ENCODE data around the gene DLEC1.

The DLEC1 gene

GRCh38 chr3:38090453-38090852 is 51.4 kb downstream of the DLEC1 start:
- Histone ChIP-seq H3K36me3 (replicated peaks) (no peaks in the 10 kb centered on the region), H3K27ac (no peak overlapping the region), H3K4me3 (ENCODE audit: low read depth, low read length) (no peak overlapping the region), H3K27me3 (replicated peaks) (no peaks in the 10 kb centered on the region)
- no peak for TF ChIP-seq CTCF (IDR thresholded peaks at IDR 0.05; ENCODE audit: low read depth, low read length, missing control alignments)
- in situ Hi-C loops (cut with HindIII; ENCODE audit: low pct_ligation_motif_present, low sequenced_read_pairs): no loop called here
- DNase-seq: no peak

GRCh38 chr3:38094999-38095398 is 56.0 kb downstream of the DLEC1 start:
- no peaks in the 10 kb centered on the region for H3K36me3 ChIP-seq (replicated peaks)
- no peak for DNase-seq
- in situ Hi-C loops (cut with HindIII; ENCODE audit: low pct_ligation_motif_present, low sequenced_read_pairs): no loop called here
- no peak overlapping the region for H3K4me3 ChIP-seq (ENCODE audit: low read depth, low read length)
- no peak overlapping the region for H3K27ac ChIP-seq
- TF ChIP-seq CTCF (IDR thresholded peaks at IDR 0.05; ENCODE audit: low read depth, low read length, missing control alignments): no peak
- H3K27me3 ChIP-seq (replicated peaks): peaks cover 1% of the 10 kb centered on the region

GRCh38 chr3:38095669-38096483 is 56.9 kb downstream of the DLEC1 start:
- Histone ChIP-seq H3K4me3 (ENCODE audit: low read depth, low read length) (no peak overlapping the region), H3K27me3 (replicated peaks) (peaks cover 5% of the 10 kb centered on the region), H3K36me3 (replicated peaks) (no peaks in the 10 kb centered on the region), H3K27ac (no peak overlapping the region)
- in situ Hi-C loops (cut with HindIII; ENCODE audit: low pct_ligation_motif_present, low sequenced_read_pairs): no loop called here
- DNase-seq: no peak
- TF ChIP-seq CTCF (IDR thresholded peaks at IDR 0.05; ENCODE audit: low read depth, low read length, missing control alignments): no peak

- Histone ChIP-seq H3K36me3 (replicated peaks) (no peaks in the 10 kb centered on the region), H3K4me3 (ENCODE audit: low read depth, low read length) (no peak overlapping the region), H3K27me3 (replicated peaks) (peaks cover 5% of the 10 kb centered on the region), H3K27ac (no peak overlapping the region)
- TF ChIP-seq CTCF (IDR thresholded peaks at IDR 0.05; ENCODE audit: low read depth, low read length, missing control alignments): no peak
- DNase-seq: no peak
- in situ Hi-C loops (cut with HindIII; ENCODE audit: low pct_ligation_motif_present, low sequenced_read_pairs): no loop called here
Measured at GRCh38 chr3:38097446-38098375, 58.7 kb downstream of the DLEC1 start.

GRCh38 chr3:38098376-38098723 is 59.3 kb downstream of the DLEC1 start:
- no peak for DNase-seq
- Histone ChIP-seq H3K27me3 (replicated peaks) (peaks cover 5% of the 10 kb centered on the region), H3K27ac (no peak overlapping the region), H3K36me3 (replicated peaks) (no peaks in the 10 kb centered on the region), H3K4me3 (ENCODE audit: low read depth, low read length) (no peak overlapping the region)
- no peak for TF ChIP-seq CTCF (IDR thresholded peaks at IDR 0.05; ENCODE audit: low read depth, low read length, missing control alignments)
- in situ Hi-C loops (cut with HindIII; ENCODE audit: low pct_ligation_motif_present, low sequenced_read_pairs): no loop called here

All from brain microvascular endothelial cell (primary cell).